Lung microvascular endothelial cell (primary cell): ENCODE data around the gene CYSRT1. TPM values are rescaled to one million over a fixed set of nuclear protein-coding genes. Genes with fewer than 3 reads are reported as not detected.

Experiments
- DNase-seq, 2 donors: peaks; one replicate each; pipeline versions ENCODE4 v3.0.0 to v3.0.0-alpha.2; 2010; ENCODE audit warnings: low read depth in 2 of 2
- total RNA-seq: library from RNA; depleted of rRNA; stranded (reverse); fragments of >200 nt; gene quantifications from 2 replicates; pipeline ENCODE4 v1.2.1, GENCODE V29; 2014

The CYSRT1 gene
- total RNA-seq, 1 donor from 2014 or later = 0.20 TPM

DNA sequence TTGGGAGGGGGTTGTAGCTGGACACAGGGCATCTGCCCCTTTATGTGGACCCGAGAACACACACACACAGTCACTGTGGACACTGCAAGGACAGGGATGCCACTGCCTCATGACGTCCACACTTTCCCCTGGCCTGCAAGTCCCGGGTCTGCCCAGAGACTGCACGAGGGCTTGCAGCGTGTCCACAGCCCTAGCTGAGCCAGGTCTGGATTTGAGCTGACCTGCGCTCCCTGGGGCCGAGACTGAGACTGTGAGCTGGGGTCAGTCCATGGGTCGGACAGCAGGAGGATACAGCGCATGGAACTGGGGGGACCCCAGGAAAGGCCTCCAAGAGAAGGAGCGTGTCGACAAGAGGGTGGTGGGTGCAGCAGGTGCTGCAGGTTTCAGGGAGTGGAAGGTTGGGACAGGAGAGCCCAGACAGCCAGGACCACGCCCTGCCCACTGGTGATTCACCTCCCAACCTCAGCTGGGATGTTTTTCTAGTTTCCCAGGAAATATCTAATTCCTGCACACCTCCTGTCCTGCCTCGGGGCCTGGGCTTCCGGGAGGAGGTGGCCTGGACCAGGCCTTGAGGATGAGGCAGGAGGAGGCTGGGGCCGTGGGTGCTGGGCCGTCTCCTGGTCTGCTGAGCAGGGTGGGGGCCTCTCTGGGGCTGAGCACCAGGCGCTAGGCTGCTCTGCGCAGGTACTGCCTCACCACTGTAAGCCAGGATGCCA lies 1.5 kb downstream of the CYSRT1 start:
- no peak for DNase-seq

DNA sequence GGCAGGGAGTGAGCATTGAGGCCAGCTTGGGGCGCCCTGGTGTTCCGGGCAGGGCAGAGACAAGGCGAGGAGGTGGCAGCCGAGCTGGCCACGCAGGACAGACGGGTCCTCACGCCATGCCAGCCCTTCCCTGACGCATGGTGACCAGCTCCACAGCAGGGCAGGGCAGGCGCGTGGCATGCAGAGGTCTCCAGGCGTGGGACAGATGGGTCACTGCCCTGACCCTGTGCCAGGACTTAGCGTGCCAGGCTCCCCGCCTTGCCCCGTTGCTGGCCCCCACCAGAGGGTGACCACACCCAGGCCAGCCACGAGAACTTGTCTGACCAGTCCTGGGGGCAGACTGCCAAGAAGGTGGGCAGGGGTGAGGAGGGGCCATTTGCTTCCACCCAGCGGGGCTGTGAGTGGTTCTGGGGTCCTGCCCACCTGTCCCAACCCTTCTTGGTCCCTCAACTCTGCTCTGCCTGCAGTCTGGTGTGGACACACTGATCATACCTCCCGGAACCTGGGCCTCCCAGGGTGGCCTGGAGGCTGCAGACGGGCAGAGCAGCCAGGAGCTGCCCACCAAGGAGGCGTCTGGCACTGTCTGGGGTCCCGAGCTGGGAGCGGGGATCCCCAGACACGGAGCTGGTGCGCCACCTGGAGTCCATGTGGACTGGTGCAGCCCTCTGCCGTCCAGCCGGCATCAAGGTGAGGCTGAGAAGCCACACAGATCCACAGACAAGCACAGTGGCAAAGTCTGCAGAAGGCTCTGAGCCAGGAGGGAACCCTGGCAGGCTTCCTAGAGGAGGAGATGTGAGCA lies 2.3 kb downstream of the CYSRT1 start, which contains the start of gene RNF224:
Gene RNF224, plus strand, starts transcription at position 449 of the 799 bp plus-strand sequence. CDS start 834 bp downstream, outside the sequence.
- DNase-seq = peak; percentile 75 to 86

DNA sequence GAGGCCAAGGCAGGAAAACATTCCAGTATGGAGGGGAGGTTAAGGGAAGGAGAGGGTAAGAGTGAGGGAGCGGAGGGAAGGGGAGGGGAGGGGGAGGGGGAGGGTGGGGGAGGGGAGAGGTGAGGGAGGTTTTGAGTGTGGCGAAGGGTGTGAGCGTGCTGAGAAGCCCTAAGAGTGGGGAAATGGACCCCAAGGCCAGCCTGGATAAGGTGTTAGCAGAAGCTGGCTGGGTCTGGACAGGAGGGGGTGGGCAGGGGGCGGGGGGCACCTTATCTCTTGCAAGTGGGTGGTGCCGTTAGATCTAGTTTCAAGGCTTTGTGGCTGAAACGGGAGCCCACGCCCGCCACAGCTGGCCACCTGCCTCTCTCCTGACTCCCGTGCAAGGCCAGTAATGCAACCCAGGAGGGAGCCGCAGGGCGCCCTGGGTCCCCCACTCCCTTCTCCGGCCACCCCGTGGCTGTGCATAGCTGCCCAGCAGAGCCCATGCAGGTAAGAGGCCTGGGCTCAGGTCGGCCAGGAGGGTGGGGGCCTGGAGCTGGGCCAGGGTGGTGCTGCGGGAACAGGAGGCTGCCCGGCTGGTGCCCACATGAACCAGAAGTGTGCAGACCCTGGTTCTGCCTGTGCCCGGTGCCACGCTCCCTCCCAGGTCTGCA lies 3.0 kb downstream of the CYSRT1 start:
- DNase-seq = no peak

DNA sequence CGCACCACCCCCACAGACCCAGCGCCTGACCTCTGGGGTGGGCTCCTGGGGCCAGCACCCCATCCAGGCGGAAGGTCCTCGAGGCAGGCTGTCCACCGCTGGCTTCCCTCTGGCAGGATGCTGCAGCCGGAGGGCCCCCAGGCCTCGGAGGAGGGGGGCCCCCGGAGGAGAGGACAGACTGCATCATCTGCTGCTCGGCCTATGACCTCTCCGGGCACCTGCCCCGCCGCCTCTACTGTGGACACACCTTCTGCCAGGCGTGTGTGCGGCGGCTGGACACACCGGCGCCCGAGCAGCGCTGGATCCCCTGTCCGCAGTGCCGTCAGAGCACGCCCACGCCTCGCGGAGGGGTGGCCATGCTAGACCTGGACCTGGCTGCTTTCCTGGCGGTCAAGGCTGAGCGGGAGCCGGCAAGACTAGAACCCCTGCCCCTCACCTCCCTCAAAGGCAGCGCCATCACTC lies 3.6 kb downstream of the CYSRT1 start:
- no peak for DNase-seq

DNA sequence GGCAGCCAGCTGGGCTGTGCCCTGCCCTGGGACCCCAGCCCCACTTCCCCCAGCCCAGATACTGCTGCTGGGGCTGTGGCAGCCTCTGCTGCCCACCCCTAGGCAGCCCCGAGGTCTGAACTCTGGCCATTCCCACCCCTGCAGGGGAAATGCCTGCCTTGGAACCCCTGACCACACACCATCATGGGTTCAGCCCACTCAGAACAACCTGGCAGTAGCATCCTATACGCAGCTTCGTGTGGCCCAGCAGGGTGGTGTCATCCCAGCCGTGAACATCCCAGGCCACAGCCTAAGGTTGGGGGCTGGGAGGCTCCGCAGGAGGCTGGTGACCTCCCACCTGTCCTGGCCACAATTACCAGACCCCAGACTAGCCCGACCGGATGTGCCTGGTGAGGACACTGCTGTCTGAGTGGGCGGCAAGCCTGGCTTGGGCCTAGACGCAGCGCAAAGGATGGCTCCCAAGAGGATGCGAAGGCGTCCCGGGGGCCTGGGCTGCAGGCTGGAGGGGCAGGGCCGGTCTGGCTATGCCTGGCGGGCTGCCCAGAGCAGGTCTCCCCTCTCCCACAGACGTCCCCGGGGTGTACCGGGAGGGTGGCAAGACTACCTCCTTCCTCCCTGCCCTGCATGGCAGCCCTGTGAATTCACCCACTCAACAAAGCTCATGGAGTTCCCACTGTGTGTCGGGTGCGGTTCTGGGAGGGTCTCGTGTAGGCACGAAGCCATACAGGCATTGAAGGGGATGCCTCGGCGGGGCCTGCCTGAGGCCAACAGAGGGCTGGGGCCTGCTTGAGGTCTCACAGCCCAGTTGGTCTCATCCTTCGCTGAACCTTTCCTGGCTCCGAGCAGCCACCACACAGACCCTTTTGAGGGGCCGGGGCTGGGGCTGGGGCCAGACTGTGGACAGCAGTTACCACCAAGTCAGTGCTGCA lies 4.3 kb downstream of the CYSRT1 start:
- no peak for DNase-seq

DNA sequence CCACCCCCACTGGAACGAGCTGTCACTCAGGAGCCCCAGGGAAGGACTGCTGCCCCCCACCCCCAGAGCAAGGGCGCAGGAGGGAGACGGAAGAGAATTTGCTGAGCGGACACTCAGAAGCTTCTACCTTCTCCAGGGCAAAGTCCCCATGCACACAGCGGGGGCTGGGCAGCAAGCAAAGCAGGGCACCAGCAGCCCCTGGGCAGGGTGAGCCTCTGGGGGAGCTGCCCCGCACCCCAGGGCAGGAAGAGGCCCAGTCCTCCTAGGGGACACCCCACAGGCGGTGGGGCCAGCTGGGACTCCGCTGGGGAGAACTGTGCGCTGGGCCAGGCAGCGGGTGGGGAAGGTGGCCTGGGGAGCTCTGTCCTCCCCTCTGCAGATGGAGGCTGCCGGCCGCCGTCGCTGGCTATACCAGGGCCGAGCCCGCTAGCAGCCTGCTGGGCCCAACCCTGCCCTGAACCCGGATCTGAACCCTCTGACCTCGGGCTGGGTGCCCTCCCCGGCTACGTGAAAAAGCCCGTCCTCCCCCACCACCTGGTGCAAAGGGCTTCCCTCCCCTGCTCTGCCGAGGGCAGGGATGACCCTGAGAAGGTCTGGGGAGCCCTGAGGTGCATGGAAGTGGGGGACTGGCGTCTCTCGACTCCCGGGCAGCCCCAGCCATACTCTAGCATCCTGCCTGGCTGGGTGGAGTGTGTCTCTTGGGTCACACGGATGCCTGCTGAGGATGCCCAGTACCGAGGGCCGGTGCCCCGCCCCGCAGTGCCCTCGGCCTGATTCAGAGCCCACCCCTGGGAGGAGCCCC lies 5.1 kb downstream of the CYSRT1 start:
- no peak for DNase-seq

DNA sequence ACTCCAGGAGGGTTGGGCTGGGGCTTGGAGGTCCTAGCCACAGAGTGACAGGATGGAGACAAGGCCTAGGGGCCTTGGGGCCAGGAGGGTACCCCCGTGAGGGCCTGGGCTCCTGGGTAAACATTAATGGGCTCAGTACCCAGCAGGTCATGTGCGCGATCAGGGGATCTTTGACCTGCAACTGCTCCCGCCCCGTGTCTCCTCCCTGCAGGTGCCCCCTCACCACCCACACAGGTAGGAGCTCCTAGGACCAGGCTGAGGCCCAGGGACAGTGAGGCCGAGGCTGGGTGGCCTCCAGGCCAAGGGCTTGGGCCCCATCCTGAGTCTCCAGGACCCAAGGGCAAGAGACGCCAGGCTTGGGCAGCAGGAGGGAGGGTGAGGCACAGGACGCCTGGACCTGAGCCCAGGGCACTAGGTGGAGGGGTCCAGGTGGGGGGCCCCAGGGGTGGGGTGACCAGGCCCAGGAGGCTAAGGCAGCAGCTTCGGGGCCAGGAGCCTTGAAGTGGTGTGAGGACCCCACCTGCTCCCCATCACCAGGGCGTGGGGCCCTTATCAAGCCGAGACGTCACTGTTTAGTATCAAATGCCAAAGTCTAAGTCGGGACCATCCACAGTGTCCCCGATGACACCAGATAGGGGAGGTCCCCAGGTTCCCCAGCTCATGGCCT lies 5.9 kb downstream of the CYSRT1 start, which contains the start of gene SLC34A3:
Gene SLC34A3, plus strand, starts transcription at position 197 of the 667 bp plus-strand sequence. CDS start 802 bp downstream, outside the sequence.
- DNase-seq = no peak

DNA sequence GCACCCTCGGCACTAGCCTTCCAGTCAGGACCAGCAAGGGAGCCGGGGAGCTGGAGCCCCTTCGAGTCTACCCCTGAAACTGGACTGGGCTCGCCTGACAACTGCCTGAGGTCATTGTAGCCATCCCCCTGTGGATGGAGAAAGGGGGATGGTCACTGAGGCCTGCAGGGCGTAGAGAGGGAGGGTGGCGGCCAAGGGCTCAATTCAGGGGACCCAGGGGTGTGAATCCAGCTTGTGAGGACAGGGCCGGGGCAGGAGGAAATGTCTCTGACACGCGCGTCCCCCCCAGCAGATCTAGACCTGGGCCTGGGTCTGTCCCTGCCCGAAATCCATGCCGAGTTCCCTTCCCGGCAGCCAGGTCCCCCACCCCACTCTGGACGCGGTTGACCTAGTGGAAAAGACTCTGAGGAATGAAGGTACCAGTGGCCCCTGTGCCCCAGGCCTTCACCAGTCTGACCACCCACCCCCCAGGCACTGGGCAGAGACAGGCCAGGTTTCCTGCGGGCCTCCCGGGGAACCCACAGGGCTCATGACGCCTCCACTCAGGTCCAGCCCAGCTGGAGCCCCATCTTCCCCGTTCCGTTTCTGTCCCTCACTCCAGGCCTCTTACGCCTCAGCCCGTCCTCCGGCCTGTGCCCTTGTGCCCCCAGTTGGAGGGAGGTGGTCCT lies 6.5 kb downstream of the CYSRT1 start:
- DNase-seq = no peak

DNA sequence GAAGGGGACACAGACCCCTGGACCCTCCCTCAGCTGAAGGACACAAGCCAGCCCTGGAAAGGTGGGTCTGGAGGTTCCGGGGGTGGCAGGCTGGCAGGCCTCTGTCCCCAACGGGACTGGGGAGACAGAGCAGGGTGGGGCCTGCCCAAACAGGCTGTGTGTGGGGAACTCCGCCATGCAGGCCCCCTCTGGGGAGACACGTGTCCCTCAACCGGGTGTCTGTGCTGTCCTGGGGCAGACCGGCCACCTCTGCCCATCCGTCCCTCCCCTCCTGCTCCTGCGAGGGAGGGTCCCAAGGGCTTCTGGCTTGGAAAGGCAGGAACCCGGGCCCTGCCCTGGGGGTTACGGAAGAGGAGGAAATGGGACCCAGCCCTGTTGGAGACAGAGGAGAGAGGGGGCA lies 7.1 kb downstream of the CYSRT1 start:
- no peak for DNase-seq

DNA sequence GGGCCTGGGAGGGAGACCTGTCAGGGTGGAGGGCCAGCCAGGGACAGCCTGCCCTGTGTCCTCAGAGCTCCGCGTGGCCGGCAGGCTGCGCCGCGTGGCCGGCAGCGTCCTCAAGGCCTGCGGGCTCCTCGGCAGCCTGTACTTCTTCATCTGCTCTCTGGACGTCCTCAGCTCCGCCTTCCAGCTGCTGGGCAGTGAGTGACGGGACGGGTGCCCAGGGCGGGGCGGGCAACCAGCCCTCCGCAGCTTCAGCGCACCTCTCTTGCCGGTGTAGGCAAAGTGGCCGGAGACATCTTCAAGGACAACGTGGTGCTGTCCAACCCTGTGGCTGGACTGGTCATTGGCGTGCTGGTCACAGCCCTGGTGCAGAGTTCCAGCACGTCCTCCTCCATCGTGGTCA lies 7.5 kb downstream of the CYSRT1 start:
- DNase-seq = no peak

DNA sequence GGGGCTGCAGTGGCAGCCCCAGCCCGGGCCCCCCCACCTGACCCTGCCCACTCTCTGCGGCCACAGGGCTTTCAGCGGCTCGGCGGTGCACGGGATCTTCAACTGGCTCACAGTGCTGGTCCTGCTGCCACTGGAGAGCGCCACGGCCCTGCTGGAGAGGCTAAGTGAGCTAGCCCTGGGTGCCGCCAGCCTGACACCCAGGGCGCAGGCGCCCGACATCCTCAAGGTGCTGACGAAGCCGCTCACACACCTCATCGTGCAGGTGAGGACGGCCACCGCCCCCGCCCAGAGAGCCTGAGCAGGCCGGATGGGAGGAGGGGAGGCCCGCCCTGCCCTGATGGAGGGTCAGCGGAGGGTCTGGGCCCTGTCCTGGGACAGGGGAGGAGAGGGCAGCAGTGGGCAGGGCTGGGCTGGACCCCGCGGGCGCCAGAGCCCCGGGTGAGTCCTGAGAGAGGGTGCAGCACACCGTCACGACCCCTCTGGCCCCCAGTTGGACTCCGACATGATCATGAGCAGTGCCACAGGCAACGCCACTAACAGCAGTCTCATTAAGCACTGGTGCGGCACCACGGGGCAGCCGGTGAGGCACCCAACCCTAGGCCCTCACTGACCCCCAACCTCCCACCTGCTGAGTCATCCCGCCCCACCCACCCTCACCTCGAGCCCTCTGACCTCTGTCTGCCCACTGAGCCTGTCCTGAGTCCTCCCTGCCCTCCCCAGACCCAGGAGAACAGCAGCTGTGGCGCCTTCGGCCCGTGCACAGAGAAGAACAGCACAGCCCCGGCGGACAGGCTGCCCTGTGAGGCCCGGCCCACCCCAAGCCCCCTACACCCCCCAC lies 8.4 kb downstream of the CYSRT1 start:
- no peak for DNase-seq

DNA sequence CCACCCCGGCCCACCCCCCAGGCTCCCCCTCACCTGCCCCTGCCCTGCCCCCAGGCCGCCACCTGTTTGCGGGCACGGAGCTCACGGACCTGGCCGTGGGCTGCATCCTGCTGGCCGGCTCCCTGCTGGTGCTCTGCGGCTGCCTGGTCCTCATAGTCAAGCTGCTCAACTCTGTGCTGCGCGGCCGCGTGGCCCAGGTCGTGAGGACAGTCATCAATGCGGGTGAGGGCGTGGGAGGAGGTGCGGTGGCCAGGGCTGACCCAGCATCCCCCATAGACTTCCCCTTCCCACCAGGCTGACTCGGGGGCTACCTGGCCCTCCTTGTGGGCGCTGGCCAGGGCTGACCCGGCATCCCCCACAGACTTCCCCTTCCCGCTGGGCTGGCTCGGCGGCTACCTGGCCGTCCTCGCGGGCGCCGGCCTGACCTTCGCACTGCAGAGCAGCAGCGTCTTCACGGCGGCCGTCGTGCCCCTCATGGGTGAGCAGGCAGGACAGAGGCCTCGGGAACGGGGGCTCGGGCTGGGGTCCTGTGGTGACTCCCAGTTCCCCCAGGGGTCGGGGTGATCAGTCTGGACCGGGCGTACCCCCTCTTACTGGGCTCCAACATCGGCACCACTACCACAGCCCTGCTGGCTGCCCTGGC lies 9.2 kb downstream of the CYSRT1 start:
- no peak for DNase-seq

DNA sequence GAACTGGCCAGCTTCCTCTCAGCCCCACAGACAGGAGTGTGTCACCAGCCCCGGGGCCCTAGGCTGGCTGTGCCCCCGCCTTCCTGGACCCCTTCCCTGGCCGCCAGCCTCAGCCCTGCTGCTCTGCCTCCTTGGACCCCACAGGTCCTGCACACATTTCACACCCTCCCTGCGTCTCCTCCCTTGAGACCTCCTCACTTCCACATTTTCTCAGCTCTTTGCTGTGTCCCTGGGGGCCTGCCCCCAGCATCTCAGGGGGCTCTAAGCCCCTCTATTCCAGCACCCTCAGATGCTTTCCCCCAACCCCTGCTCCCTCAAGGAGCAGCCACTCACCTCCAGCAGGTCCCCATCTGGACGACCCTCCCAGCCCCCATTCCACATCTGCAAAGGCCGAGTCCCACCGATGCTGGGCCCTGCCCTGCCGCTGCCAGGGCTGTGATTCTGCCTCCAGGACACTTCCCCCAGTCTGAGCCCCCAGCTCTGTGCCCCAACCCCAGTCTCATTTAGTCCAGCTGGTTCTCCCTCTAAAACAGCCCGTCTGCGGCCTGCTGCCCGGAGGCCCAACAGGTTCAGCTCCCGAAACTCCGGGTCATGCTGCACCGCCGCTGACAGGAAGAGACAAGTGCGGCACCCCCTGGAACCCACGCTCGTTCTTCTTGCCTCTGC lies 9.9 kb downstream of the CYSRT1 start:
- DNase-seq = no peak

DNA sequence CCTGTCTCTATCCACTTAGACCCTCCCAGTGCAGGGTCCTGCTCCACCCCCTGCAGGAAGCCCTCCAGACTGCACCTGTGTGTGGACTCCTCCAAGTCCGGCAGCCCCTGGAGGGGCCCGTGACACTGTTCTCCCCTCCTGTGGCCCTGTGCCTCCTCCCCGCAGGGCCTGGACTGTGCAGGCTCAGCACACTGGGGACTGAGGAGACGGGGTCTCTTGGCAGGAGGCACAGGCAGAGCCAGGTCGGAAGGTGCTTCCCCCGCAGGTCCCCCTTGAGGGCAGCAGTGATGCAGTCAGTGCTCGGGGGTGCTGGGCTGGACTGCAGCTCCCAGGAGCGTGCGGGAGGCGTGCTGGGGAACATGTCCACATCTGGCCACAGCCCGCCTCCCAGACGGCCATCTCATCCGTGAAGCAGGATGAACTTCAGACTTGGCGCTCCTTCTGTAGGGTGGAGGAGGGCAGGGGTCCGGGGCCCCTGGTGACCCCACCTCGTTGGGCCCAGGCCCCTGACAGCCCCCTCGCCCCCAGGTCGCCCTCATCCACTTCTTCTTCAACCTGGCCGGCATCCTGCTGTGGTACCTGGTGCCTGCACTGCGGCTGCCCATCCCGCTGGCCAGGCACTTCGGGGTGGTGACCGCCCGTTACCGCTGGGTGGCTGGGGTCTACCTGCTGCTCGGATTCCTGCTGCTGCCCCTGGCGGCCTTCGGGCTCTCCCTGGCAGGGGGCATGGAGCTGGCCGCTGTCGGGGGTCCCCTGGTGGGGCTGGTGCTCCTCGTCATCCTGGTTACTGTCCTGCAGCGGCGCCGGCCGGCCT lies 10.7 kb downstream of the CYSRT1 start:
- no peak for DNase-seq

DNA sequence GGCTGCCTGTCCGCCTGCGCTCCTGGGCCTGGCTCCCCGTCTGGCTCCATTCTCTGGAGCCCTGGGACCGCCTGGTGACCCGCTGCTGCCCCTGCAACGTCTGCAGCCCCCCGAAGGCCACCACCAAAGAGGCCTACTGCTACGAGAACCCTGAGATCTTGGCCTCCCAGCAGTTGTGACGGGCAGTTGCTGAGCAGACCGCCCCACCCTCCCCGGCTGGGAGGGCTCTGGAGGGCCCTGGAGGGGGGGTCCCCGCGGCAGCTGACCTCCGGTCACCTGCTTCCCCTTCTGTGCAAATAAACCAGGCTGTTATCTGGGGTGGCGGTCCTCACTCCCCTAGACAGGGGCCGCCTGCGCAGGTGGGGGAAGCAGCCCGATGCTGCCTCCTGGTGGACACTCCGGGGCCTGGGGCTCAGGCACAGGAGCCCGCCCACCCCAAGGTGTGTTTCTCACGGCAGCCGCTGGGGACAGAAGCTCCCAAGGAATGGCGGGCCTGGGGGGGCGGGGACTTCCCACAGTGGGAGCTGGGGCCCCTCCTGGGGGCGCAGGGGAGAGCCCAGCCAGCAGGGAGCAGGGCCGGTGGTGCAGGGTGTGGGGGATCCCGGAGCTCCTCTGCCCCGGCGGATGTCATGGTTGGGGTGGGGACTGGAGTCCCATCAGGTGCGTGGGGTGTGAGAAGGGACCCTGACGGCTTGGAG lies 11.4 kb downstream of the CYSRT1 start:
- peak; percentile 79 to 89 for DNase-seq
